ENCODE measurements around the gene SH3TC1. TPM values are rescaled to one million over a fixed set of nuclear protein-coding genes. Genes with fewer than 3 reads are reported as not detected.

Gene SH3TC1
- total RNA-seq, 1 experiment from 2014 or later: 2.9 TPM

DNA sequence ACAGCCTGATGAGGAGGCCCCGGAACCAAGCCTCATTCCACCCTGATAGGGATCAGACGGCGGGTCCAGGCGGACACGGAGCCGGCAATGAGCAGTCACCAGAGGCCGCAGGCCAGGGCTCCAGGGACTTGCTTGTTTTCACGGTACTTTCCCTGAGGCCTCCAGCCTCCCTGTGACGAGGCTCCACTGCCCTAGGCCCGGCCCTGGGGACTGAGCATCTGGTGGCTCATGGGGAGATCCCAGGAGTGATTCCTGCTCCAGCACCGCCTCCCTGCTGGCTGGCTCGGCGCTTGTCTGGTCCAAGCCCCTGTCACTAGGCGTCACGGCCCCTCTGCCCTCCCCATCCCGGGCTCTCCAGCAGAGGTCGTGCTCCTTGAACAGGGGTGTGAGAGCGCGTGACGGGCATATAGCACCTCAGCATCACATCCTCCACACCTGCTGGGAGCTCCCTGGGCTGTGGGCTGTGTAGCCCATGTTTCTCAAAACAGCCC is 84.6 kb downstream of the SH3TC1 start:
- no peak for DNase-seq (ENCODE audit: extremely low read depth, low read depth)

DNA sequence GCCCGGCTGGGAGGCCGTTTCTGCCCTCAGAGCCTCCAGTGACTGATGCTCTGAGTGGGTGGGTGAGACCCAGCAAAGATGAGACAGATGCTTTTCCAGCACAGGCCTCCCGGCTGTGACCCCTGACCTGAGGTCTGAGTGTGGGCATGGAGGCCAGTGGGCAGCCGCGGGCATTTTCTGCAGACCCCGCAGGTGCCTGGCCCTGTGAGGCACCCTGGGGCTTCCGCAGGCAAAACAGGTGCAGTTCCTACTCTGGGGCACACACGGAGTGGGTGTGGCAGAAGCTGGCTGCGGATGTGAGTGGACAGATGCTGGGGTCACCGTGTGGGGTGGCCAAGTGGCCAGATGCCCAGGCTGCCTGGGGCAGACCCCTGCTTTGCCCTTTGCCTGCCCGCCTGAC is 85.3 kb downstream of the SH3TC1 start:
- no peak for DNase-seq (ENCODE audit: extremely low read depth, low read depth)

DNA sequence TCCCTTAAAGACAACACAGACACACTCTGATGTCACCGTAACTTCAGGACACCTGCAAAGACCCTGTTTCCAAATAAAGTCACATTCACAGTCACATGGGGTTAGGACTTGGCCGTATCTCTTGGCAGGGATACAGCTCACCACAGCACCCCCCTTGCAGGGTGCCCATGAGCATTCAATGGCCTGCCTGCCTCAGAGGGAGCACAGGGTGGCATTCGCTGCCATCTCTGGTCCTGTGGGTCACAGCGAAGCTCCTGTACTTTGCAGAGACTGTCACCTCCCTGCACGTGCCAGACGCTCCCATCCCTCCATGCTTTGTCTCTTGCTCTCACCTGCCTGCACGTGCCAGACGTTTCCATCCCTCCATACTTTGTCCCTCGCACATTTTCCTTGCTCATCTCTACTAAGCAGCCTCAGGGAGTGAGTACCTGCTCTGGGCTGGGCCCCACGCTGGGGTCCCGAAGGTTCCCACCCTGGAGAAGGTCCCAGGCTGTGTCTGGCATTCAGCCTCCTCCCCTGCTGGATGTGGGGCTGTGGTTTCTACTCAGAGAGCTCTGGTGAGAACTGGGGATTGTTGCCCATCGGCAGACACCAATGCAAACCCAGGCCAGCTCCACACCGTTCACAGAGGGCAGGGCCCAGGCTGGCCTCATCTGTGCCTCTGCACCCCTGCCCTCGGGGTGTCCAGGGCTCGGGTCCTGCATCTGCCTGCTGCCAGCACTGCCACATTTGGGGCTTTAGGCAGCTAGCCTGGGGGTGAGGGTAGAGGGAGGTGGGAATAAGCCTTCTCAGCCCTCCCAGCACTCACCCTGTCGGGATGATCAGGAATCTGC is 86.3 kb downstream of the SH3TC1 start:
- DNase-seq (ENCODE audit: extremely low read depth, low read depth): no peak

DNA sequence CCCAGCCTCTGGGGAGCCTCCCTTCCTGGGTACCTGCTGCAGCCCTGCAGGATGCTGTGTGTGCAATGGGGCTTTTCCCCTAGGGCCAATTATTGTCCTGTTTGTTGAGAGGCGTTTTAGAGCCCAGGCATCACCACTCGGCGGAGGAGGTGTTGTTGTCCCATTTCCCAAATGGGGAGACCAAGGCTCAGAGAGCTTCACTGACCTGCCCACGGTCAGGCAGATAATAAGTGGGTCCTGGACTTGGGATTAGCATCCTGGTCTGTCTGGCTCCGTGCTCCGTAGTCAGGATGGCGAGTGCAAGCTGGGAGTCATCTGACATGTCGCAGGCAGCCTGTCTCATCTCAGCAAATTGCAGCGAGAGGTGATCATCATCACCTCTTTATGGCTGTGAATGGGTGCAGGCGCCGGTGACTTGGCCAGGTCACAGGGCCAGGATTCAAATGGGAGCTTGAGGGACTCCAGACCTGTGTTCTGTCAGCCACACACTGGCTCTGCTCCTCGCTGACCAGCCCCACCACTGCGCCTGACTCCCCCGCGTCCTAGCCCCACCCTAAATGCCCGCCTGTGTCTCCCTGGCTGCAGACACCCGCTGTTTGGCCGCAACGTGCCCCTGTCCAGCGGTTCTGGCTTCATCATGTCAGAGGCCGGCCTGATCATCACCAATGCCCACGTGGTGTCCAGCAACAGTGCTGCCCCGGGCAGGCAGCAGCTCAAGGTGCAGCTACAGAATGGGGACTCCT is 87.1 kb downstream of the SH3TC1 start:
- no peak for DNase-seq (ENCODE audit: extremely low read depth, low read depth)

DNA sequence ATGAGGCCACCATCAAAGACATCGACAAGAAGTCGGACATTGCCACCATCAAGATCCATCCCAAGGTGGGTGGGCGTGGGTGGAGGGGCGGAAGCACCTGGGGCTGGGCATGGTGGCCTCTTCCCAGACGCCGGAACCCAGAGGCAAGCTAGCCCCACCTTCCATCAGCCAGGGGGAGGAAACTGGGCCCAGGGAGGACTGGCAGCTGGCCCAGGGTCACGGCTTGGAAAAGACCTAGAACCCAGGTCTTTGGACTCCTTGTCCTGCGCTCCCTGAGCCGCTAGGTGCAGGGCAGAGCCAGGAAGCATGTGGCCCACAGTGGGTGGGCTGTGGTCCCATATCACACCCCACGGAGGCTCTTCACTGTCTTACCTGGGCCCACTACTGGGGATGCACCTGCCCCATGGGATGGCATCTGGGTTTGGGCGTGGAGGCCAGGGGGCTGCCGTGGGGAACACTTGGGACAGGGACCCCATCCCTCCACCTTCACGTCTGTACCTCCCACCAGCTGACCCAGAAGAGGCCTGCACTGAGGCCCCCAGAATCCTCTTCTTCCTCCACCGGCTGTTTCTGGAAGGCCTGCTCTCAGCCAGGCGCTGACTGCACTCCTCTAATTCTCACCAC is 87.7 kb downstream of the SH3TC1 start:
- DNase-seq (ENCODE audit: extremely low read depth, low read depth): no peak

DNA sequence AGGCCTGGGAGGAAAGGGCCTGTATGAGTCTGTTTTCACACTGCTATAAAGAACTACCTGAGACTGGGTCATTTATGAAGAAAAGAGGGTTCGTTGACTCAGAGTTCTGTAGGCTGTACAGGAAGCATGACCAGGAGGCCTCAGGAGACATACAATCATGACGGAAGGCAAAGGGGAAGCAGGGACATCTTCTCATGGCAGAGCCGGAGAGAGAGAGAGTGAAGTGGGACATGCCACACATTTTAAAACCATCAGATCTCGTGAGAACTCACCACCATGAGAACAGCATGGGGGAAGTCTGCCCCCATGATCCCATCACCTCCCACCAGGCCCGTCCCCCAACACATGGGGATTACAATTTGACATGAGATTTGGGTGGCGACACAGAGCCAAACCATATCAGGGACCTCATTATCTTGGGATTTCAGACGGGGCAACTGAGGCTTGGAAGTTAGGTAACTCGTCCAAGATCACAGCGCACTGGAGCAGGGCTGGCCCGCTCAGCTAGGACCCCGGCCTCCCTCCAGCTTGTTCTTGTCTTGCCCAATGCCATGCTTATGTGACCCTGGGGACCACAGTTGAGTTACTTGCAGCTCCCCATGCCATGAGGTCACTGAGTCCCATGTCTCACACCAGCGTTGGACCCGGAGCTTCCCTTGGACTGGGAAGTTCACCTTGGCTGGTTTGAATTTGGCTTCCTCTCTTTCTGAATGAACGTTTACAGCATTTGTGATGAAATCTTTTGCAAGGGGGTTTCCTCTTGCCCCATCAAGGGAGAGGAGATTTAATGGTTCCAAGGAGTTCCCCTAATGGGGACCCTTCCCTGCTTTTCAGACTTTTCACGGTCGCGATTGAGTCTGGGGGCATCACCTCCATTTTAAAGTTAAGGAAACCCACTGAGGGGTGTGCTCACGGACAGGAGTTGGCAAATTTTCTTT is 88.5 kb downstream of the SH3TC1 start:
- no peak for DNase-seq (ENCODE audit: extremely low read depth, low read depth)

DNA sequence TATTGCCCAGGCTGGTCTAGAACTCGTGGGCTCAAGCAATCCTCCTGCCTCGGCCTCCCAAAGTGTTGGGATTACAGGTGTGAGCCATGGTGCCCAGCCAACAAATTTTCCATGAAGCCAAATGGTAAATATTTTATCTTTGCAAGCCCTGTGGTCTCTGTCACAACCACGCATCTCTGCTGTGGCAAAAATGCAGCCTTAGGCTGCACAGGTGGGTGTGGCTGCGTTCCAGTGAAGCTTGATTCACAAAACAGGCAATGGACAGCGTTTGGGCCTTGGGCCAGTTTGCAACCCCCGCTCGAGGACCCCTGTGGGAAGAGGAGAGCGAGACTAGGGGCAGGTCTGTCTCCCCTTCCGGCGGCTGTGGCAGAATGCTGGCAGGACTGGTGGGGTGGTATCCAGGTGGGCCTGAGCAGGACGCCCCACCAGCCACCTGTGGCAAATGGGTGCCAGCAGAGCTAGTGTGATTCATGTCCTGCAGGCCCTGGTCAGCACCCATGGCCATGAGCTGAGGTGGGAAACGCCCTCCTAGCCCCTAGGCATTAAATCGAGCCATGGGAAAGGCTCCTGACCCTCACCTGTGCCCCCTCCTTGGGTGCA is 90.2 kb downstream of the SH3TC1 start:
- no peak for DNase-seq (ENCODE audit: extremely low read depth, low read depth)

DNA sequence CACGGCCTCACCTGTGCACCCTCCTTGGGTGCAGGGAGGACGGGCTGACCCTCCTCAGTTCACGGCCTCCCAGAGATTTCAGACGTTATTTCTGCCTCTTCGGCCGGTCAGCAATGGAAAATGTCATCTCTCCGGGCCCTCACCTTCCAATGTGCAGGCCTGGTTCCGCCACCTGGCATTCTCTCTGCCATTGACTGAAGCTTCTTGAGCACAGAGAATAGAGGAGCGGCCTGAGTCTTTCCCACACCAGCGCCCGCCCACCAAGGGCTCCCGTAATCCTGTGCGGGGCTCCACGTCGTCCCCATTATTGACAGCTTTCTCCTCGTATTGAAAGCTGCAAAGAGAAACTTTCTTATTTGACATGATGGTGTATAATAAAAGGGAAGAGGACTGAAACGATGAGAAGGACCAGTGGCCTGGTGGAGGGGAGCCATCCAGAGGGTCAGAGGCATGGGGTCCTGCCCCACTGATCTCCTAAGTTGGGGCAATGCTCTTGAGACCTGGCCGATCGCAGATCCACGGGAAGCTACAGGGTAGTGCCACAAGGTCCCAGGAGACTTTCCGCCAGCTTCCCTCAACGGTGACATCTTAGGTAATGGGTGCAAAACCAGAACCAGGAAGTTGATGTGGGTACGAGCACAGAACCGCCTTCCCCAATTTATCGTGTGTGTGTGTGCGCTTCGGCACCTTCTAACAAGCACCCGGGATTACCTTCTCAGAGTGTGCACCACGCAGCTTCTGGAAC is 91.0 kb downstream of the SH3TC1 start:
- DNase-seq (ENCODE audit: extremely low read depth, low read depth): no peak

DNA sequence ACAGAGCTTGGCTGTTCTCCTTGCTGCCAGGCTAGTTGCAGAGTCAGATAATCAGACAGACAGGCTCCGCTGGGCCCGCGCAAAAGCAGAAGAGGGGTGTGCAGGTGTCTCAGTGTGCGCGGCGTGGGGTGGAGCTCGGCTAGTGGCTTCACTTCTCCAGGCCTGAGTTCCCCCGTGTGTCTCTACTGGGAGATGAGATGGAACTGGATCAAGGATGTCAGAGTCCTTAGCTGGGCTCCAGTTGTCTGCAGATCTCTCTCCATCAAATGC is 91.5 kb downstream of the SH3TC1 start:
- DNase-seq (ENCODE audit: extremely low read depth, low read depth): no peak

Other genes starting within 250 kb of the SH3TC1 start
- gene ABLIM2, start 40.5 kb upstream of the SH3TC1 start, total RNA-seq (2014; rRNA removed; shearing (Covaris generic)): 2.3 and 3.6 TPM in 2 replicates
- gene HTRA3, start 70.5 kb downstream of the SH3TC1 start, total RNA-seq (2014; rRNA removed; shearing (Covaris generic)): not detected in 2 replicates
- 5.0 and 5.9 TPM in 2 replicates for gene ACOX3, start 241.4 kb downstream of the SH3TC1 start, total RNA-seq (2014; rRNA removed; shearing (Covaris generic))
- gene TRMT44, start 241.5 kb downstream of the SH3TC1 start, total RNA-seq (2014; rRNA removed; shearing (Covaris generic)): 4.0 and 5.7 TPM in 2 replicates

Measured in NCI-H460 (cell line).